Fibroblast of lung (primary cell): ENCODE measurements around the gene TNS1. TPM values are rescaled to one million over a fixed set of nuclear protein-coding genes. Genes with fewer than 3 reads are reported as not detected.

ENCODE experiments used
- DNase-seq, 2 donors: peaks; one replicate each; pipeline versions ENCODE4 v3.0.0 to v3.0.0-alpha.2; 2010; ENCODE audit warnings: low read depth in 2 of 2
- H2AFZ ChIP-seq: 2 replicates; pipeline ENCODE4 v1.5.1; 2012; ENCODE audit warnings: low read length, control low read depth, inconsistent platforms
- H3K27ac ChIP-seq: 2 replicates; pipeline ENCODE4 v1.5.1; 2011; ENCODE audit warnings: low read length, control low read depth; ENCODE audit not compliant: insufficient read depth
- H3K27me3 ChIP-seq: 2 replicates; pipeline ENCODE4 v1.5.1; 2011; ENCODE audit warnings: mild to moderate bottlenecking, low read length; ENCODE audit not compliant: control insufficient read depth, insufficient read depth
- H3K36me3 ChIP-seq: 2 replicates; pipeline ENCODE4 v1.5.1; 2011; ENCODE audit warnings: low read length; ENCODE audit not compliant: control insufficient read depth, insufficient read depth
- H3K4me1 ChIP-seq: 2 replicates; pipeline ENCODE4 v1.5.1; 2011; ENCODE audit warnings: low read length; ENCODE audit not compliant: control insufficient read depth, insufficient read depth; ENCODE audit errors: extremely low read depth
- H3K4me2 ChIP-seq: 2 replicates; pipeline ENCODE4 v1.5.1; 2011; ENCODE audit warnings: low read length, control low read depth; ENCODE audit not compliant: insufficient read depth; ENCODE audit errors: extremely low read depth
- H3K4me3 ChIP-seq, 4 experiments: fragments of 200-600 bp in 1 of 4; sonication (generic) in 1 of 4; replicated peaks in 1 of 4; 2 replicates each; pipeline ENCODE4 v1.5.1; 2011 to 2016; ENCODE audit warnings: low read length in 4 of 4, low read depth in 3 of 4, mild to moderate bottlenecking in 3 of 4, control low read depth in 2 of 4, inconsistent platforms in 1 of 4, mixed read lengths in 1 of 4; ENCODE audit not compliant: insufficient read depth in 1 of 4; ENCODE audit errors: control extremely low read depth in 1 of 4
- H3K79me2 ChIP-seq: 2 replicates; pipeline ENCODE4 v1.5.1; 2012; ENCODE audit warnings: mild to moderate bottlenecking, low read length, inconsistent platforms; ENCODE audit not compliant: control insufficient read depth, insufficient read depth
- H3K9ac ChIP-seq: 2 replicates; pipeline ENCODE4 v1.5.1; 2011; ENCODE audit warnings: mild to moderate bottlenecking, low read length, control low read depth; ENCODE audit not compliant: insufficient read depth
- H3K9me3 ChIP-seq: 2 replicates; pipeline ENCODE4 v1.5.1; 2012; ENCODE audit warnings: low read depth, low read length; ENCODE audit not compliant: control insufficient read depth, insufficient read depth
- H4K20me1 ChIP-seq: 2 replicates; pipeline ENCODE4 v1.5.1; 2011; ENCODE audit warnings: low read length; ENCODE audit not compliant: control insufficient read depth, insufficient read depth; ENCODE audit errors: extremely low read depth
- CTCF ChIP-seq, 2 donors: IDR thresholded peaks in 1 of 2; conservative IDR thresholded peaks in 1 of 2; 1 replicate in 1 of 2; 2 replicates in 1 of 2; pipeline ENCODE4 v1.5.1; 2011 to 2012; ENCODE audit warnings: low read length in 2 of 2, control low read depth in 1 of 2, inconsistent platforms in 1 of 2, low read depth in 1 of 2, mild to moderate bottlenecking in 1 of 2
- EZH2 ChIP-seq: IDR thresholded peaks from 2 replicates; pipeline ENCODE4 v1.5.1; 2012; ENCODE audit warnings: low read length, control low read depth, mild to moderate bottlenecking; ENCODE audit errors: missing control alignments
- polyA plus RNA-seq, 2 donors: library from polyadenylated mRNA; depleted of rRNA in 1 of 2; stranded (reverse) in 1 of 2; unstranded in 1 of 2; fragments of >200 nt; gene quantifications; 2 replicates each; pipeline ENCODE4 v1.2.1, GENCODE V29; 2011 to 2012; ENCODE audit warnings: missing spikeins in 1 of 2
- total RNA-seq: library from RNA; depleted of rRNA; stranded (reverse); fragments of >200 nt; gene quantifications from 2 replicates; pipeline ENCODE4 v1.2.1, GENCODE V29; 2014

Gene TNS1
- total and polyA plus RNA-seq, 2 donors (not counting 1 experiment from before 2014, with no cell fraction given) = 44.4 to 47.1 TPM

DNA sequence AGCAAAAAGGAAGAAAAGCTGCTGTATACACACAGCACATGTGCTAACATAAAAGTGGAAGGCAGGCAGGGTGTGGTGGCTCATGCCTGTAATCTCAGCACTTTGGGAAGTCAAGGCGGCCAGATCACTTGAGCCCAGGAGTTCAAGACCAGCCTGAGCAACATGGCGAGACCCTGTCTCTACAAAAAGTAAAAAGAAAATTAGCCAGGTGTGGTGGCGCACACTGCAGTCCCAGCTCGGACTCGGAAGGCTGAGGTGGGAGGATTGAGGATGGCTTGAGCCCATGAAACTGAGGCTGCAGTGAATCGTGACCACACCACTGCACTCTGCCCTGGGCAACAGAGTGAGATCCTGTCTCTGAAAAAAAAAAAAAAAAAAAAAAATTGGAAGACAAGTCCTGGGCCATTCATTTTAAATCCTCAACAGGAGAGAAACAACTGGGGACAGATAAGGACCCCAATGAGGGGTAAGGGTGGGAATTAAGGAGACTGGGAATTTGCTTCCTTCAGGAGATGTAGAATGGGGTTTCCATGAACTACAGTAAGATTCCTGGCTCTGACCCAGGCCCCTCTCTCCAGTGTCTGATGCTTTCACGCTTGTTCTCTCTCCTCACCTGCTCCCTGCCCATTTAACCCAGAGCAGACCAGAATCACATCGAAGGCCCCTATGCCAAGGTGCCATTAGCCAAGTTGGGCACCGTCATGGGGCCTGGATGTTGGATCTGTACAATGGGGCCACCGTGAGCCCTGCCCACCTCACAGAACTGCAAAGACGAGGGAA is 29.6 kb downstream of the TNS1 start:
- Histone ChIP-seq H3K9ac (no peak overlapping the region), H4K20me1 (no peaks in the 10 kb centered on the region), H3K4me1 (no peaks in the 10 kb centered on the region), H3K79me2 (no peaks in the 10 kb centered on the region), H2AFZ (no peak overlapping the region), H3K27ac (no peak overlapping the region), H3K4me3 (no peak overlapping the region), H3K36me3 (no peaks in the 10 kb centered on the region), H3K4me2 (no peak overlapping the region), H3K27me3 (no peaks in the 10 kb centered on the region), H3K9me3 (no peaks in the 10 kb centered on the region)
- DNase-seq = no peak
- TF ChIP-seq EZH2 (no peak), CTCF (conservative IDR thresholded peaks at IDR 0.05 in 1 of 2, IDR thresholded peaks at IDR 0.05 in 1 of 2; ENCODE audit: low read depth in 1 of 2, low read length in 2 of 2) (no peak)

- no peak overlapping the region for H3K9ac ChIP-seq
- H3K27me3 ChIP-seq = no peaks in the 10 kb centered on the region
- TF ChIP-seq CTCF (conservative IDR thresholded peaks at IDR 0.05 in 1 of 2, IDR thresholded peaks at IDR 0.05 in 1 of 2; ENCODE audit: low read depth in 1 of 2, low read length in 2 of 2) (no peak), EZH2 (no peak)
- H4K20me1 ChIP-seq = no peaks in the 10 kb centered on the region
- H3K27ac ChIP-seq = no peak overlapping the region
- H3K4me2 ChIP-seq = no peak overlapping the region
- H3K4me3 ChIP-seq = no peak overlapping the region
- no peak overlapping the region for H2AFZ ChIP-seq
- no peaks in the 10 kb centered on the region for H3K36me3 ChIP-seq
- H3K79me2 ChIP-seq = no peaks in the 10 kb centered on the region
- H3K9me3 ChIP-seq = no peaks in the 10 kb centered on the region
- DNase-seq = peak in 1 of 2 donors; percentile 36
- H3K4me1 ChIP-seq = no peaks in the 10 kb centered on the region
Observed at GRCh38 chr2:217972490-217972889, 30.3 kb downstream of the TNS1 start.

GRCh38 chr2:217972037-217972436 is 30.8 kb downstream of the TNS1 start:
- no peaks in the 10 kb centered on the region for H4K20me1 ChIP-seq
- no peaks in the 10 kb centered on the region for H3K79me2 ChIP-seq

More at GRCh38 chr2:217972037-217972436, 30.8 kb downstream of the TNS1 start:
- H3K4me2 ChIP-seq = no peak overlapping the region
- H2AFZ ChIP-seq = no peak overlapping the region
- no peak overlapping the region for H3K27ac ChIP-seq
- TF ChIP-seq EZH2 (no peak), CTCF (conservative IDR thresholded peaks at IDR 0.05 in 1 of 2, IDR thresholded peaks at IDR 0.05 in 1 of 2; ENCODE audit: low read depth in 1 of 2, low read length in 2 of 2) (no peak)
- no peaks in the 10 kb centered on the region for H3K4me1 ChIP-seq
- no peaks in the 10 kb centered on the region for H3K27me3 ChIP-seq
- no peak overlapping the region for H3K4me3 ChIP-seq
- no peaks in the 10 kb centered on the region for H3K36me3 ChIP-seq
- no peak overlapping the region for H3K9ac ChIP-seq
- DNase-seq = no peak
- no peaks in the 10 kb centered on the region for H3K9me3 ChIP-seq
